ENCODE measurements around the gene TENM3. TPM values are rescaled to one million over a fixed set of nuclear protein-coding genes. Genes with fewer than 3 reads are reported as not detected.

The TENM3 gene
- total and polyA plus RNA-seq, 12 donors: 0.20 to 6.6 (median 3.5) TPM

DNA sequence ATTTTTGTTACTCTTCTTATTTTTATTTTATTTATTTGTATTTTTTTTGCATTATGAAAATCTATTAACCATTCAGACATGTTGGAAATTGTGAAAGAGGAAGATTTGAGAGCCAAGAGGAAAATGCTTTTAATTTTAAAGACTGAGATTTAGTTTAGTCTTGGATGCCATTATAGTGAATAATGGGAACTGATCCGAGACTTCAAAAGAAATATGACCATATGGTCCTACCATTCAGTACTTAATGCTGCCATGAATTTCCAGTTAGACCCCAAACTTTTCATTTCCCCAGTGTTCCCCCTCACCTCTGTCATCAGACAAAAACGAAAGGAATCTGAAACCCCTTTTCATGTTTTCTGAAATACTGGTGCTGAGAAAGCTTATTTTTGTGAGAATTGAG is 95.5 kb downstream of the TENM3 start:
- Histone ChIP-seq H3K4me3 (no peak overlapping the region), H3K4me1 (no peaks in the 10 kb centered on the region), H3K9me3 (no peaks in the 10 kb centered on the region), H3K27ac (no peak overlapping the region), H3K27me3 (no peaks in the 10 kb centered on the region), H3K36me3 (no peaks in the 10 kb centered on the region)
- DNase-seq: no peak
- TF ChIP-seq, protein P1, sequence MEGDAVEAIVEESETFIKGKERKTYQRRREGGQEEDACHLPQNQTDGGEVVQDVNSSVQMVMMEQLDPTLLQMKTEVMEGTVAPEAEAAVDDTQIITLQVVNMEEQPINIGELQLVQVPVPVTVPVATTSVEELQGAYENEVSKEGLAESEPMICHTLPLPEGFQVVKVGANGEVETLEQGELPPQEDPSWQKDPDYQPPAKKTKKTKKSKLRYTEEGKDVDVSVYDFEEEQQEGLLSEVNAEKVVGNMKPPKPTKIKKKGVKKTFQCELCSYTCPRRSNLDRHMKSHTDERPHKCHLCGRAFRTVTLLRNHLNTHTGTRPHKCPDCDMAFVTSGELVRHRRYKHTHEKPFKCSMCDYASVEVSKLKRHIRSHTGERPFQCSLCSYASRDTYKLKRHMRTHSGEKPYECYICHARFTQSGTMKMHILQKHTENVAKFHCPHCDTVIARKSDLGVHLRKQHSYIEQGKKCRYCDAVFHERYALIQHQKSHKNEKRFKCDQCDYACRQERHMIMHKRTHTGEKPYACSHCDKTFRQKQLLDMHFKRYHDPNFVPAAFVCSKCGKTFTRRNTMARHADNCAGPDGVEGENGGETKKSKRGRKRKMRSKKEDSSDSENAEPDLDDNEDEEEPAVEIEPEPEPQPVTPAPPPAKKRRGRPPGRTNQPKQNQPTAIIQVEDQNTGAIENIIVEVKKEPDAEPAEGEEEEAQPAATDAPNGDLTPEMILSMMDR (IDR thresholded peaks at IDR 0.05): no peak
- intact Hi-C loops (cut with DNase I): no loop called here
- 54 to 65% methylated on average over 2 of the region's 2 CpGs for WGBS, 2 donors
- no peak for ATAC-seq

DNA sequence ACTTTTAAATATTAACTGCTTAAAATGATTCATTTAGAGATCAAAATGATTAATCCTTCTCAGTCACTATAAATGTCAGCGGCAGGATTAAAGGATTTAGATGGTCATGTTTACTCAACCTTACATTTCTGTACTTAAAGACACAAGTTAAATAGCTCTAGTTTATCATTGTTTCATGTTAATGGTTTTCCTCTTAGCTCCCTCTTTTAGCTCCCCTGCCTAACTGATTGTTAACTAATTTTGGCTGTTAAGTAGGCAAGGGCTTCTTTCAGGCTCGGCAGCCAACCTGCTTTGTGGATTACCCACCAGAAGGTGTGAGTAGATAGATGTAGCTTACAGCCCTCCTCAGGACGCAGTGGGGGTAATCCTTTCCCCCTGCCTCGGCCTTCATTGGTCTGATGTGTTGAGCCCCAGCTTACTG is 96.0 kb downstream of the TENM3 start:
- H3K4me3 ChIP-seq: no peak overlapping the region
- DNase-seq (no peak), ATAC-seq (no peak)
- H3K9me3 ChIP-seq: no peaks in the 10 kb centered on the region
- TF ChIP-seq, protein P1 (IDR thresholded peaks at IDR 0.05): no peak
- H3K27ac ChIP-seq: no peak overlapping the region
- no peaks in the 10 kb centered on the region for H3K36me3 ChIP-seq
- 72% methylated on average over 4 of the region's 4 CpGs for WGBS, 2 donors
- H3K27me3 ChIP-seq: no peaks in the 10 kb centered on the region
- intact Hi-C loops (cut with DNase I): no loop called here
- H3K4me1 ChIP-seq: no peaks in the 10 kb centered on the region

DNA sequence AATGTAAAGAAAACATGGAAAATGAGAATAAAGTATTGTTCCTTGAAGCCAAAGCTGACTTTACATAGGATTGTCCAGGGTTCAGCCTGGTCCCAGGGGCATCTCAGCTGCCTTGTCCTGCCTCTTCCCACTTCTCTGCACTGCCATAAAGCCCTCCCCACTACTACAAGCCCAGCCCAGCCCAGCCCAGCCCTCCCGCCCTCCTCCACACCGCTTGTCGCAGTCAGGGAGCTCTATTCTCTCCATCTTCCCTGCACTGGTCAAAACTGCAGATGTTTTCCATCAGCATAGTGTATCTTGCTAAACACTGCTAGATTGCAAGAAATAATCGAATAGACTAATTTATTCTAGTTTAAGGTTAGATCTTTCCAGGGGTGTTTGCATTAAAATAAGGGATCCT is 100.3 kb downstream of the TENM3 start:
- H3K27ac ChIP-seq: no peak overlapping the region
- peaks cover 0 to 2% (median 0%) of the 10 kb centered on the region in 7 donors for H3K27me3 ChIP-seq
- TF ChIP-seq, protein P1 (IDR thresholded peaks at IDR 0.05): no peak
- intact Hi-C loops (cut with DNase I): no loop called here
- H3K4me1 ChIP-seq: no peaks in the 10 kb centered on the region
- no peaks in the 10 kb centered on the region for H3K36me3 ChIP-seq
- H3K9me3 ChIP-seq: no peaks in the 10 kb centered on the region
- no peak for DNase-seq
- no peak overlapping the region for H3K4me3 ChIP-seq
- ATAC-seq: no peak
- 46 to 52% methylated on average over 4 of the region's 4 CpGs for WGBS, 2 donors

DNA sequence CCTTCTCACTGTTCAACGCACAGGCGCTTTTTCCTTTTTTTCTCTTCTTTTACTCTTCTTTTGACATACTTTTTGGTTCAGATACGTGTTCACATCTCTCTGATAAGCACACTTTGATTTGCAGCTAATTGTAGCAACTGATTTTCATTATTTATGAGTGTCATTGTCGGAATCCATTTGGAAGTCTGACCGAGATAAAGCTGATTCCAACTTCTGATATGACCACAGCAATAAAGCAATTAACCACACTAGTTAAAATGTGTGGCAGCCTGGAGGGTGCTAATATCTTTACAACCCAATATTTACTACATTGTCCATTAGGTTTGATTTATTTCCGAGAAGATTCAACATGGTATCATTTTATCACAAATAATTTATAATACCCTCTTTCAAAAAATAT is 101.8 kb downstream of the TENM3 start:
- H3K4me3 ChIP-seq: no peak overlapping the region
- no peaks in the 10 kb centered on the region for H3K9me3 ChIP-seq
- DNase-seq (no peak), ATAC-seq (no peak)
- H3K27me3 ChIP-seq: peaks cover 0 to 2% (median 0%) of the 10 kb centered on the region in 7 donors
- intact Hi-C loops (cut with DNase I): no loop called here
- H3K4me1 ChIP-seq: no peaks in the 10 kb centered on the region
- TF ChIP-seq, protein P1 (IDR thresholded peaks at IDR 0.05): no peak
- WGBS, 2 donors: 77 to 80% methylated on average over 6 of the region's 6 CpGs
- no peaks in the 10 kb centered on the region for H3K36me3 ChIP-seq
- H3K27ac ChIP-seq: no peak overlapping the region
